Left kidney (tissue), 2 donors: ENCODE results near the gene PHF14. TPM values are rescaled to one million over a fixed set of nuclear protein-coding genes. Genes with fewer than 3 reads are reported as not detected.
"Not testable (repeated sequence)": the region's sequence is repeated elsewhere in the genome, so short reads cannot be mapped to it uniquely, and the experiment has no call there.

Experiments
- DNase-seq: peaks from one replicate; pipeline ENCODE4 v3.0.0-alpha.2; 2013
- polyA plus RNA-seq: library from polyadenylated mRNA; unstranded; fragments of 120-200 nt; gene quantifications from one replicate; pipeline ENCODE4 v1.2.1, GENCODE V29; 2013; ENCODE audit not compliant: insufficient read length

The PHF14 gene
- polyA plus RNA-seq, 1 donor: 81.4 TPM

DNA sequence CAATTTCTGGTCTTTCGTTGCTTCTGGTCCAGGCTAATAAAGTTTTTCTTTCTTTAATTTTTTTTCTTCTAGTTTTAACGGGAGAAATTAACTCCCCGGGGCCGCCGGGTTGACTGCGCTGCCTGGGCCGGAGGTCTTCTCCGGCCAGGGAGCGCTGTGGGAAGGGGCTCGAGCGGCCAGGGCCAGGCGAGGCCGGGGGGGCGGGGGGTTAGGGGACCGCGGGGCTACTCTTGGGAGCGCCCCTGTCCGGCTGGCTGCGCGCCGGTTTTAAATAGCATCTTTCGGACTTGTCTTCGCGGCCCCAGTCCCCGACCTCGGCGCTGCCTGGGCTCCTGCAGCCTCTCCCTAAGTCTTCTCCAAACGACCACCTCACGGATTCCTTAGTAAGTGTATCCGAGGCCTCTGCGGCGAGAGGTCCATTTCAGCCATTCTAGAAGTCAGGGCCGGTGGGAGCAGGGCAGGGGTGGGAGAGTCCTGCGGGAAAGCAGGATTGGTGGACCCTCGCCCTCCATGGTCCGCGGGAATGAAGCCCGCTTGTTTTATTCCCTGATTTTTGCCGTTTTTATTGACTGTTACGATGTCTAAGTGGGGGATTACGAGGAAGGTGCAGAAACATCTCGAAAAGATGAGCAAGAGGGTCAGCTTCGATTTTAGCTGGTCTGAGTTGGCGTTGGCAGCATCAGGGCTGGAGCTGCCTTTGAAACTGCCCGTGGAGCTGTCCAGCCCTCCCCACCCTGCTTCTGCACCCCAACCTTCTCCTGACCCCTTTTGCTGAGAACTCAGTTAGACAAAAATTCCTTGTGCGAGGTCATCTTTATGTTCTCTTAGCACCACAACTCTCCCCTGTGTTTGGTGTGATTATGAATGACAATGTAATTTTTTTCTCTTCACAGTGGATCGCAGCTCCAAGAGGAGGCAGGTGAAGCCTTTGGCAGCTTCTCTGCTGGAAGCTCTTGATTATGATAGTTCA lies 555 bp downstream of the PHF14 start:
- DNase-seq: peak; percentile 42

DNA sequence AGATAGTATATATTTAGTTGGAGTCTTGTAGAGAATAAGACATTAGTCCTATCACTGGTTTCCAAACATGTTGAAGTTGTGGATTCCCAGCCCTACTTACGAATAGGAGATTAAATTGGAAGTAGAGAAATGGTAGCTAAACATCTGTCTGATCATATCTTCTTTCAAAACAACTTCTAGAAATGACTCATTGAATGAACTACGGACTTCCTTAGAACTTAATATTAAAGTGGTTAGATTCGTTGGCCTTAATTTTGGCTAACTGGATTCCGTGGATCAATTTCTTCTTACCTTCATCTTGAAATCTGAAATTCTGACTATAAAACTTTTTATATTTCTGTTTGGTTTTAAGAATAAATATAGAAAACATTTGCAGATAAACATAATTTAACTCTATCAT lies 3.4 kb downstream of the PHF14 start:
- no peak for DNase-seq

- no peak for DNase-seq
Observed at GRCh38 chr7:10981317-10981716, 7.6 kb downstream of the PHF14 start.

DNA sequence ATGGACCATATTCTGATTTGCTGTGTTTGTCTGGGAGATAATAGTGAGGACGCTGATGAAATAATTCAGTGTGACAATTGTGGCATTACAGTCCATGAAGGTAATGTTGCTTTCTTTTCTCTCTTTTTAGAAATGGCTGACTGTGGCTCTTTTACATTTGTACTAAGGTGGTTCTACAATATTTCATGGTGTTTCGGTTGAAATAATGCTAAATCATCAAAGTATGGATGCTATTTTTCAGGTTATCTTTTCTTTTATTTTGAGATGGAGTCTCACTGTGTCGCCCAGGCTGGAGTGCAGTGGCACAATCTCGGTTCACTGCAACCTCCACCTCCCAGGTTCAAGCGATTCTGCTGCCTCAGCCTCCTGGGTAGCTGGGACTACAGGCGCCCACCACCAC lies 17.1 kb downstream of the PHF14 start:
- DNase-seq: not testable (repeated sequence)

DNA sequence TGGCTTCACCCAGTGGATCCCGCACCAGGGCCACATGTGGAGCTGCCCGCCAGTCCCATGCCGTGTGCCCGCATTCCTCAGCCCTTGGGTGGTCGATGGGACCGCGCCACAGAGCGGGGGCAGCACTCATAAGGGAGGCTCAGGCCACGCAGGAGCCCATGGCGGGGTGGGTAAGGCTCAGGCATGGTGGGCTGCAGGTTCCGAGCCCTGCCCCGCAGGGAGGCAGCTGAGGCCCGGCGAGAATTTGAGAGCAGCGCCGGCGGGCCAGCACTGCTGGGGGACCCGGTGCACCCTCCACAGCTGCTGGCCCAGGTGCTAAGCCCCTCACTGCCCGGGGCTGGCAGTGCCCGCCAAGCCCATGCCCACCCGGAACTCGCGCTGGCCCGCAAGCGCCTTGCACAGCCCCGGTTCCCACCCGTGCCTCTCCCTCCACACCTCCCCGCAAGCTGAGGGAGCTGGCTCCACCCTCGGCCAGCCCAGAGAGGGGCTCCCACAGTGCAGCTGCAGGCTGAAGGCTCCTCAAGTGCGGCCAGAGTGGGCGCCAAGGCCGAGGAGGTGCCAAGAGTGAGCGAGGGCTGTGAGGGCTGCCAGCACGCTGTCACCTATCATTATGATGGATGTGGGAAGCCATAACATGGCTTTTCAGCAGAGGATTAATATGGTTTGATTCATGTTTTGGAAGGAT lies 22.0 kb downstream of the PHF14 start:
- DNase-seq: not testable (repeated sequence)

DNA sequence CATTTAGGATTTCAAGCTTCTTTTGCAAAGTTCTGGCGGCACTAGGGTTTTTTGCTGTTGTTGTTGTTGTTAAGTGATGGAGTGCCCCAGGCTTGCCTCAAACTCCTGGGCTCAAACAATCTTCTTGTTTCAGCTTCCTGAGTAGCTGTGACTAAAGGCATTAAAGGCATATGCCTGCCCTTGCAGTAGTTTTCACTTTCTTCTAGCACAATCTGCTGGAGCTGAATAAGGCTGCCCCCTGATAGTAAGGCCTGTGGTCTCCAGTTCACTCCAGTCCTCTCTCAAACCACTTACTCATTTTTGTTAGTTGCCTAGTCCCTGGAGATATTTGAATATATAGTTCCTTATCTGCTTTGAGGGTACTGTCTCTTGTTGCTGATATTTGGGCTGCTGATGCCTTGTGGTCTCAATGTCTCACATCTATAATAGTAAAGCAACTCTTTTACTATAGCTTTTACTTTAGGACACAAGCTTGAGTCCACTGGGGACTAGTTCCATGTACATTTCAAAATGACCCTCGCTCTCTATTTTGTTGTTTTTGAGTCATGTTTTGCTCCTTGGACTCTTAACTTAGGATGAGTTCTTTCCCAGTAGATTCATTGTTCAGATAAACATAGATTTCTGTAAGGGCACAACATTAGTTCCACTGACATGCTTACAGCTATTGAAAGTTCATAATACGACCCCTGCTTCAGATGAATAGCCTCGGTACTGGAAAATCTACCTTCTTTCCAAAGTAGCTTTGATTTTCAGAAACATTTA lies 25.5 kb downstream of the PHF14 start:
- no peak for DNase-seq

- DNase-seq: no peak
Observed at GRCh38 chr7:11005202-11005601, 31.5 kb downstream of the PHF14 start.

DNA sequence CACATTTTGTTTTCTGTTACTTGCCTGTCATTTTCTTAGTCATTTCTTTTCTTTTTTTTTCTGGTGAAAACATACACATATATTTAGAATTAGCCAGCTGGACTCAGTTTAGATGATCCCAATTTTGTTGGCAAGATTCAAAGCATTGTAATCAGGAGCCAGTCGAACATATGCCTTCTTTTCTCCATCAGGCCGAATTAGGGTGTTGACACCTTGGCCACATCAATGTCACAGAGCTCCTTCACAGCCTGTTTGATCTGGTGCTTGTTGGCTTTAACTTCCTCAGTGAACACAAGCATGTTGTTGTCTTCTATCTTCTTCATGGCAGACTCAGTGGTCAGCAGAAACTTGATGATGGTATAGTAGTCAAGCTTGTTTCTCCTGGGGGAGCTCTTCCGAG lies 32.6 kb downstream of the PHF14 start:
- DNase-seq: no peak

DNA sequence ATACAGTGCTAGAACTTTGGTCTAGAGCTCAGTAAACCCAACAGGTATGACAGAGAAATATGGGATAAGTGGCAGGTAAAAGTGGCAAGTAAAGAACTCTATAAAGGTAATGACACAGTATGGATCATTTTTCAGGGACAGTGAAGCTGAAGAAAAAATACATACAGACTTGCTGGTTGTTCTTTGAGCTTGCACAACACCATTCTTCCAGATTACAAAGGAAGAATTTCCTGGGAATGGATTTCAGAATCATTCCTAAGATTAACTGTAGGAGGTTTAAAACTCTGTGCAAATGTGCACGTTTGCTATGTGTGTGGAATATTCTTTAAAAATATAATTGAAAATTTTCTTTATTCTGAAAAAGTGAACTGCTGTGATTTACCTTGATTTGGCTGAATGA lies 36.0 kb downstream of the PHF14 start:
- DNase-seq: no peak

GRCh38 chr7:11021468-11021867 lies 47.8 kb downstream of the PHF14 start:
- no peak for DNase-seq

- no peak for DNase-seq
Observed at GRCh38 chr7:11026452-11027359, 53.0 kb downstream of the PHF14 start.

DNA sequence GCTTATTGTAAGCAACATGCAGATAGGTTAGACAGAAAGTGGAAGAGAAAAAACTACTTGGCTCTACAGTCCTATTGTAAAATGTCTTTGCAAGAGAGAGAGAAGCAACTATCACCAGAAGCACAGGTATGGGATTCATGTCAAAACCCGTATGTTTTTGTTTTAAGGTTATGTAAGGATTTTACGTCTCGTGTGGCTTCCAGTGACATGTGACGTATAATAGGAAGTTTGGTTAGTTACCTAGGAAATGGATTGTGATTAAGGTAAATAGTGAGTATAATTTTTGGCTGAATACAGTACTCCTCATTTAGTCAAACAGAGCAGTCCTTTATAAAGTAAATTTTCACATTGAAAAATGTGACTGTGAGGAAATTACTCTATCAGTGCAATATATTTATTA lies 62.0 kb downstream of the PHF14 start:
- DNase-seq: no peak

- DNase-seq: no peak
Observed at GRCh38 chr7:11039974-11040373, 66.3 kb downstream of the PHF14 start.

DNA sequence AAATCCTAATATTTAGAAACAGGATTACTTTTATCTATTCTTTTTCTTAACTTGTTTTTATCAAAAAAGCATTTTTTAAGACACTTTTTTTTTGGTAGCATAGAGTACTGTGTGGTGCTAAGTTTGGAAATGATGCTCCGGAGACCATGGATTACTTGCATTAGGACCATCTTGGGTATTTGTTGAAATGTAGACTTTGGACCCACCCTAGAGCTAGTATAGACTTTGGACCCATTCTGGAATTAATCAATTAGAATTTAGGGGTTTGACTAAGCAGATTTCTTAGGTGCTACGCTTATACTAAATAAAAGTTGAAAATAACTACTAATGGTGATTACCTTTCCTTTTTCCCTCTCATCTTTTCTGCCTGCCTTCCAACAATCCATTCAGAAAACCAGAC lies 80.4 kb downstream of the PHF14 start:
- no peak for DNase-seq

DNA sequence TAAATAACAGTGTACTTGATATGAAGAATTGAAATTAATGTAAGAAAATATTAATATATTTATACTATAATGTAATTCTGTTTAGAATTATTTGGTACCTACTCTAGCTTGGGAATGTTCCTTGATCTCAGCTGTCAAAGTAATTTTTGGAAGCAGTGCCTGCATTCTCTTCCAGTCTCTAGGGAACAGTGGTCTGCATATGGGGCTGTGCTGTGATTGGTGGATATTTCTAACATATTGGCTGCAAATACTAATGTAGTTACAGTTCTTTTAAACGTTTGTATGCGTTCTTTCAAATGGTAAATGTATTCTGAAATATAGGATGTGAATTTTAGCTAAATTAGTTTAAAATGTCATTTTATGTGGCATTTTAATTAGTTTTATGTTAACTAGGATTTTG lies 87.2 kb downstream of the PHF14 start:
- DNase-seq: no peak

- DNase-seq: no peak
Observed at GRCh38 chr7:11062110-11062509, 88.4 kb downstream of the PHF14 start.

- no peak for DNase-seq
Observed at GRCh38 chr7:11069591-11069990, 95.9 kb downstream of the PHF14 start.

DNA sequence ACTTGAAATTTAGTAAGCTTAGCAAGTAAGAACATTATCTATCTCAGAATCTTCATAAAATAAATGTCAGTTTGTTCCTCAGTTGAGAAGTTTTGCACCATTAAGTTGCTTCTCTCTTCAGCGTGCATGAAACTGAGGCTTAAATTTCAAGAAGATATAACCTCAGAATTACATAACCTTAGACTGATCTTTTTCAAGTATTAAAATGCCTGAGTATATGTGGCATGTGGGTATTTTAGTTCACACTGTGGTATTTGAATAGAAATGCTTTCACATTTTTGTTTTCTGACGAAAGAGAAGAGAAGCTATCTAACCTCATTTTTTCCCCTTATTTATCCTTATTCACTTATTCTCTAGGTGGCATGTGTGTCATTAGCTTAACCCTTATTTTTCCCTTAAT lies 104.1 kb downstream of the PHF14 start:
- no peak for DNase-seq

- DNase-seq: no peak
Observed at GRCh38 chr7:11078247-11078834, 104.7 kb downstream of the PHF14 start.

DNA sequence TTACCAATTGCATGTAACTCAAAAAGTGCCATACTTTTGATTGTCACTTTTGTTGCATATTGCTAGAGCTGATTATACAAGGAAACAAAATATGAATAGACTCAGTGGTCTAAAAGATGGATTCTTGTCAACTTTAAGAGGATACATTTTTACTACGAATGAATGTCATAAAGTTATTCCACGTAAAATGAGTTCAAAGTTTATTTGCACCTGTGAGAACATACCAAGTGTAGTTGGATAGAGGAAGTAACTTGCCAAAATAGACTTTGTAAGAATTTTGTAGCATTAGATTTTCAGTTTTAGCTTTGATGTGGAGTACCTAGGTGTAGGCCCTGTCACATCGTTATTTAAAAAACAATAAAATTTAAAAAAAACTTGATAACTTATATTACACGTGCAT lies 106.2 kb downstream of the PHF14 start:
- DNase-seq: no peak

- DNase-seq: no peak
Observed at GRCh38 chr7:11082121-11082520, 108.4 kb downstream of the PHF14 start.
